ENCODE data around the gene FTH1.

DNA sequence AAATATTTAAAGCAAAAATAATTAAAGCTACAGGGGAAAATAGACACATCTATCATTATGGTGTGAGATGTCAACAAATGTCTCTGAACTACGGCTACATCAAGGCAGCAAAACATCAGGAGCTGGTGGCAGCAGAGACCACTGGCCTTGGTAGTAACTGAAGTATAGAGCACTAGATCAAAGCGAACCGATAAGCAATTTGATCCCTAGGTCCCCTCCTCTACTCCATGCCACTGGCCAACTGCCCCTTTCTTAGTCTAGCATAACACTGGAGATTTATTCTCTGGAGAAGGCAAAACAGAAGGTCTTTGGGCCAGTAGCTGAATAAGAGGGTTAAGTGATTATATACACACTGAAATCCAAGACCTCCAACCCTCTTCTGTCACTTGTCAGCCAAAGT is 36.5 kb downstream of the FTH1 start:
- TF ChIP-seq, protein P1, sequence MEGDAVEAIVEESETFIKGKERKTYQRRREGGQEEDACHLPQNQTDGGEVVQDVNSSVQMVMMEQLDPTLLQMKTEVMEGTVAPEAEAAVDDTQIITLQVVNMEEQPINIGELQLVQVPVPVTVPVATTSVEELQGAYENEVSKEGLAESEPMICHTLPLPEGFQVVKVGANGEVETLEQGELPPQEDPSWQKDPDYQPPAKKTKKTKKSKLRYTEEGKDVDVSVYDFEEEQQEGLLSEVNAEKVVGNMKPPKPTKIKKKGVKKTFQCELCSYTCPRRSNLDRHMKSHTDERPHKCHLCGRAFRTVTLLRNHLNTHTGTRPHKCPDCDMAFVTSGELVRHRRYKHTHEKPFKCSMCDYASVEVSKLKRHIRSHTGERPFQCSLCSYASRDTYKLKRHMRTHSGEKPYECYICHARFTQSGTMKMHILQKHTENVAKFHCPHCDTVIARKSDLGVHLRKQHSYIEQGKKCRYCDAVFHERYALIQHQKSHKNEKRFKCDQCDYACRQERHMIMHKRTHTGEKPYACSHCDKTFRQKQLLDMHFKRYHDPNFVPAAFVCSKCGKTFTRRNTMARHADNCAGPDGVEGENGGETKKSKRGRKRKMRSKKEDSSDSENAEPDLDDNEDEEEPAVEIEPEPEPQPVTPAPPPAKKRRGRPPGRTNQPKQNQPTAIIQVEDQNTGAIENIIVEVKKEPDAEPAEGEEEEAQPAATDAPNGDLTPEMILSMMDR (IDR thresholded peaks at IDR 0.05), result no peak
- TF ChIP-seq POLR2A (IDR thresholded peaks at IDR 0.05) (no peak), POLR2AphosphoS5 (IDR thresholded peaks at IDR 0.05) (no peak)

All from upper lobe of left lung (tissue), 4 donors.